ENCODE measurements around the gene TIPARP. TPM values are rescaled to one million over a fixed set of nuclear protein-coding genes. Genes with fewer than 3 reads are reported as not detected.
"Not testable (repeated sequence)": the region's sequence is repeated elsewhere in the genome, so short reads cannot be mapped to it uniquely, and the experiment has no call there.

The TIPARP gene
- polyA plus RNA-seq, 2 donors, result 22.6 to 33.8 TPM

GRCh38 chr3:156732715-156733421 lies 58.5 kb downstream of the TIPARP start:
- no peaks in the 10 kb centered on the region for H3K36me3 ChIP-seq (ENCODE audit: control insufficient read depth in 2 of 2, insufficient read depth in 2 of 2, low read length in 1 of 2)
- no peaks in the 10 kb centered on the region for H3K9me3 ChIP-seq (ENCODE audit: control insufficient read depth in 2 of 2, insufficient read depth in 1 of 2, low read depth in 1 of 2, low read length in 1 of 2)
- H3K4me1 ChIP-seq (ENCODE audit: control insufficient read depth in 2 of 2, insufficient read depth in 2 of 2, low read length in 1 of 2), result peaks cover 0 to 7% of the 10 kb centered on the region in 2 donors
- no peak overlapping the region for H3K4me3 ChIP-seq (ENCODE audit: low read depth in 1 of 2, low read length in 2 of 2)
- no peaks in the 10 kb centered on the region for H3K27me3 ChIP-seq (ENCODE audit: control insufficient read depth in 1 of 2, insufficient read depth in 2 of 2, low read length in 2 of 2)
- no peak overlapping the region for H3K27ac ChIP-seq (ENCODE audit: low read depth in 2 of 2, low read length in 1 of 2)
- WGBS, 2 donors, result 89 to 91% methylated on average over 4 of the region's 4 CpGs

DNA sequence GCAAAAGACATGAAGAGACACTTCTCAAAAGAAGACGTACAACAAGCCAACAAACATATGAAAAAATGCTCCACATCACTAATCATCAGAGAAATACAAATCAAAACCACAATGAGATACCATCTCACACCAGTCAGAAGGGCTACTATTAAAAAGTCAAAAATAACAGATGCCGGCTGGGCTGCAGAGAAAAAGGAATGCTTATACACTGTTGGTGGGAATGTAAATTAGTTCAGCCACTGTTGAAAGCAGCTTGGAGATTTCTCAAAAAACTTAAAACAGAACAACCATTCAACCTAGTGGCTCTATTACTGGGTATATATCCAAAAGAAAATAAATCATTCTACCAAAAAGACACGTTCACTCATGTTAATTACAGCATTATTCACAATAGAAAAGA lies 60.3 kb downstream of the TIPARP start:
- not testable (repeated sequence) for H3K4me3 ChIP-seq (ENCODE audit: low read depth in 1 of 2, low read length in 2 of 2); H3K4me1 ChIP-seq (ENCODE audit: control insufficient read depth in 2 of 2, insufficient read depth in 2 of 2, low read length in 1 of 2); H3K9me3 ChIP-seq (ENCODE audit: control insufficient read depth in 2 of 2, insufficient read depth in 1 of 2, low read depth in 1 of 2, low read length in 1 of 2); H3K36me3 ChIP-seq (ENCODE audit: control insufficient read depth in 2 of 2, insufficient read depth in 2 of 2, low read length in 1 of 2); H3K27ac ChIP-seq (ENCODE audit: low read depth in 2 of 2, low read length in 1 of 2); H3K27me3 ChIP-seq (ENCODE audit: control insufficient read depth in 1 of 2, insufficient read depth in 2 of 2, low read length in 2 of 2)
- WGBS, 2 donors, result 43 to 50% methylated on average over 3 of the region's 3 CpGs

GRCh38 chr3:156735471-156735870 lies 61.1 kb downstream of the TIPARP start:
- Histone ChIP-seq H3K36me3 (ENCODE audit: control insufficient read depth in 2 of 2, insufficient read depth in 2 of 2, low read length in 1 of 2) (no peaks in the 10 kb centered on the region), H3K9me3 (ENCODE audit: control insufficient read depth in 2 of 2, insufficient read depth in 1 of 2, low read depth in 1 of 2, low read length in 1 of 2) (no peaks in the 10 kb centered on the region), H3K27me3 (ENCODE audit: control insufficient read depth in 1 of 2, insufficient read depth in 2 of 2, low read length in 2 of 2) (no peaks in the 10 kb centered on the region), H3K4me1 (ENCODE audit: control insufficient read depth in 2 of 2, insufficient read depth in 2 of 2, low read length in 1 of 2) (no peaks in the 10 kb centered on the region), H3K4me3 (ENCODE audit: low read depth in 1 of 2, low read length in 2 of 2) (no peak overlapping the region), H3K27ac (ENCODE audit: low read depth in 2 of 2, low read length in 1 of 2) (no peak overlapping the region)
- 69 to 75% methylated on average over 4 of the region's 4 CpGs for WGBS, 2 donors

- H3K27me3 ChIP-seq (ENCODE audit: control insufficient read depth in 1 of 2, insufficient read depth in 2 of 2, low read length in 2 of 2); H3K9me3 ChIP-seq (ENCODE audit: control insufficient read depth in 2 of 2, insufficient read depth in 1 of 2, low read depth in 1 of 2, low read length in 1 of 2); H3K27ac ChIP-seq (ENCODE audit: low read depth in 2 of 2, low read length in 1 of 2); H3K36me3 ChIP-seq (ENCODE audit: control insufficient read depth in 2 of 2, insufficient read depth in 2 of 2, low read length in 1 of 2); H3K4me1 ChIP-seq (ENCODE audit: control insufficient read depth in 2 of 2, insufficient read depth in 2 of 2, low read length in 1 of 2); H3K4me3 ChIP-seq (ENCODE audit: low read depth in 1 of 2, low read length in 2 of 2): not testable (repeated sequence)
- 89 to 95% methylated on average over 3 of the region's 3 CpGs for WGBS, 2 donors
Observed at GRCh38 chr3:156737049-156737448, 62.7 kb downstream of the TIPARP start.

- H3K27me3 ChIP-seq (ENCODE audit: control insufficient read depth in 1 of 2, insufficient read depth in 2 of 2, low read length in 2 of 2), result no peaks in the 10 kb centered on the region
- H3K36me3 ChIP-seq (ENCODE audit: control insufficient read depth in 2 of 2, insufficient read depth in 2 of 2, low read length in 1 of 2), result no peaks in the 10 kb centered on the region
- H3K27ac ChIP-seq (ENCODE audit: low read depth in 2 of 2, low read length in 1 of 2), result no peak overlapping the region
- H3K4me3 ChIP-seq (ENCODE audit: low read depth in 1 of 2, low read length in 2 of 2), result no peak overlapping the region
- no peaks in the 10 kb centered on the region for H3K9me3 ChIP-seq (ENCODE audit: control insufficient read depth in 2 of 2, insufficient read depth in 1 of 2, low read depth in 1 of 2, low read length in 1 of 2)
- WGBS, 2 donors, result 86 to 87% methylated on average over 5 of the region's 5 CpGs
- H3K4me1 ChIP-seq (ENCODE audit: control insufficient read depth in 2 of 2, insufficient read depth in 2 of 2, low read length in 1 of 2), result peaks cover 0 to 3% of the 10 kb centered on the region in 2 donors
Observed at GRCh38 chr3:156738251-156738650, 63.9 kb downstream of the TIPARP start.

DNA sequence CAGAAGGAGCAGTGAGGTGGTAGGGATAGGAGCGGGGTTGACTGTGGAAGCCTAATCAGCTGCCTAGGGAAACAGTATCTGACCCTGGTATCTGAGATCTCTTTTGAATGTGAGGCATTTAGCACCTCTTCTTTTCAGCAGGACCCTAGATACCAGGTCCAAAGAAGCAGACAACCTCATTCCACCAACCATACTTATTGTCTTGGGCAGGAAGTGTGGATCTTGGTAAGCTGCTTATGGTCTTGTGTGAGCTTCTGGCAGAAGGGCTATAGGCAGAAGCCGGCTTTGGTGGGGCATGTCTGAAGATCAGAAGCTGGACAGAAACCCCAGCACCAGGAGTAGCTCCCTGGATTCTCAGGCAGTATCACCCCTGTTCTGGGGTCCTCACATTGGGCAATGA lies 65.6 kb downstream of the TIPARP start:
- H3K27ac ChIP-seq (ENCODE audit: low read depth in 2 of 2, low read length in 1 of 2), result no peak overlapping the region
- no peak overlapping the region for H3K4me3 ChIP-seq (ENCODE audit: low read depth in 1 of 2, low read length in 2 of 2)
- H3K27me3 ChIP-seq (ENCODE audit: control insufficient read depth in 1 of 2, insufficient read depth in 2 of 2, low read length in 2 of 2), result no peaks in the 10 kb centered on the region
- no peaks in the 10 kb centered on the region for H3K36me3 ChIP-seq (ENCODE audit: control insufficient read depth in 2 of 2, insufficient read depth in 2 of 2, low read length in 1 of 2)
- peaks cover 0 to 3% of the 10 kb centered on the region in 2 donors for H3K4me1 ChIP-seq (ENCODE audit: control insufficient read depth in 2 of 2, insufficient read depth in 2 of 2, low read length in 1 of 2)
- WGBS, 2 donors, result 93 to 100% methylated on average over 2 of the region's 2 CpGs
- H3K9me3 ChIP-seq (ENCODE audit: control insufficient read depth in 2 of 2, insufficient read depth in 1 of 2, low read depth in 1 of 2, low read length in 1 of 2), result no peaks in the 10 kb centered on the region

- H3K27me3 ChIP-seq (ENCODE audit: control insufficient read depth in 1 of 2, insufficient read depth in 2 of 2, low read length in 2 of 2); H3K4me3 ChIP-seq (ENCODE audit: low read depth in 1 of 2, low read length in 2 of 2); H3K36me3 ChIP-seq (ENCODE audit: control insufficient read depth in 2 of 2, insufficient read depth in 2 of 2, low read length in 1 of 2); H3K4me1 ChIP-seq (ENCODE audit: control insufficient read depth in 2 of 2, insufficient read depth in 2 of 2, low read length in 1 of 2); H3K27ac ChIP-seq (ENCODE audit: low read depth in 2 of 2, low read length in 1 of 2); H3K9me3 ChIP-seq (ENCODE audit: control insufficient read depth in 2 of 2, insufficient read depth in 1 of 2, low read depth in 1 of 2, low read length in 1 of 2): not testable (repeated sequence)
- WGBS, 2 donors, result 98% methylated on average over 29 to 34 of the region's 34 CpGs
Observed at GRCh38 chr3:156740581-156740980, 66.2 kb downstream of the TIPARP start.

- peaks cover 0 to 3% of the 10 kb centered on the region in 2 donors for H3K4me1 ChIP-seq (ENCODE audit: control insufficient read depth in 2 of 2, insufficient read depth in 2 of 2, low read length in 1 of 2)
- no peaks in the 10 kb centered on the region for H3K9me3 ChIP-seq (ENCODE audit: control insufficient read depth in 2 of 2, insufficient read depth in 1 of 2, low read depth in 1 of 2, low read length in 1 of 2)
- H3K27ac ChIP-seq (ENCODE audit: low read depth in 2 of 2, low read length in 1 of 2), result no peak overlapping the region
- 71% methylated on average over 2 of the region's 2 CpGs for WGBS, 2 donors
- no peak overlapping the region for H3K4me3 ChIP-seq (ENCODE audit: low read depth in 1 of 2, low read length in 2 of 2)
- H3K27me3 ChIP-seq (ENCODE audit: control insufficient read depth in 1 of 2, insufficient read depth in 2 of 2, low read length in 2 of 2), result no peaks in the 10 kb centered on the region
- no peaks in the 10 kb centered on the region for H3K36me3 ChIP-seq (ENCODE audit: control insufficient read depth in 2 of 2, insufficient read depth in 2 of 2, low read length in 1 of 2)
Observed at GRCh38 chr3:156741935-156742334, 67.5 kb downstream of the TIPARP start.

GRCh38 chr3:156742401-156742800 lies 68.0 kb downstream of the TIPARP start:
- H3K9me3 ChIP-seq (ENCODE audit: control insufficient read depth in 2 of 2, insufficient read depth in 1 of 2, low read depth in 1 of 2, low read length in 1 of 2), result no peaks in the 10 kb centered on the region
- H3K4me3 ChIP-seq (ENCODE audit: low read depth in 1 of 2, low read length in 2 of 2), result no peak overlapping the region
- peaks cover 0 to 3% of the 10 kb centered on the region in 2 donors for H3K4me1 ChIP-seq (ENCODE audit: control insufficient read depth in 2 of 2, insufficient read depth in 2 of 2, low read length in 1 of 2)
- no peaks in the 10 kb centered on the region for H3K27me3 ChIP-seq (ENCODE audit: control insufficient read depth in 1 of 2, insufficient read depth in 2 of 2, low read length in 2 of 2)
- H3K27ac ChIP-seq (ENCODE audit: low read depth in 2 of 2, low read length in 1 of 2), result no peak overlapping the region
- H3K36me3 ChIP-seq (ENCODE audit: control insufficient read depth in 2 of 2, insufficient read depth in 2 of 2, low read length in 1 of 2), result no peaks in the 10 kb centered on the region

DNA sequence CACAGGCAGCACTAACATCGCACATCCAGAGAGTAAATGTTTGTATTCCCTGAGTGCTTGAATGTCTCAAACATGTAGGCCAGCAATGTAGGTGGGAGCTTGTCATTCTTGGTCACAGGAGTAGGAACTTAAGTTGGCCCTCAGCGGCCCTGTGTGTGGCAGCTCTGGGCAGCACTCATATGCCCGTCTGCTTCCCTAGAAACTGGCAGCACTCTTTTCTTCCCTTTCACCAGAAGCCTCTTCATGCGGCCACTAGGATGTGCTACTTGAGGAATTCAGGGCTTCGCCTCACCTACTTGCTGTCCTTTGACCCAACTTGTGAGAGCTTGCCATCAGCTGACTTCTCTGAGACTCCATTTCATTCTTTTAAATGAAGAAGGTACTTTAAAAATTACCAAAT lies 69.5 kb downstream of the TIPARP start:
- Histone ChIP-seq H3K36me3 (ENCODE audit: control insufficient read depth in 2 of 2, insufficient read depth in 2 of 2, low read length in 1 of 2) (no peaks in the 10 kb centered on the region), H3K9me3 (ENCODE audit: control insufficient read depth in 2 of 2, insufficient read depth in 1 of 2, low read depth in 1 of 2, low read length in 1 of 2) (no peaks in the 10 kb centered on the region), H3K4me3 (ENCODE audit: low read depth in 1 of 2, low read length in 2 of 2) (no peak overlapping the region), H3K27ac (ENCODE audit: low read depth in 2 of 2, low read length in 1 of 2) (no peak overlapping the region), H3K4me1 (ENCODE audit: control insufficient read depth in 2 of 2, insufficient read depth in 2 of 2, low read length in 1 of 2) (peaks cover 0 to 3% of the 10 kb centered on the region in 2 donors), H3K27me3 (ENCODE audit: control insufficient read depth in 1 of 2, insufficient read depth in 2 of 2, low read length in 2 of 2) (no peaks in the 10 kb centered on the region)
- WGBS, 2 donors, result 89 to 96% methylated on average over 5 of the region's 5 CpGs

All from esophagus (tissue), 2 donors.